Occipital lobe (tissue), 2 donors: ENCODE results near the gene NLK. TPM values are rescaled to one million over a fixed set of nuclear protein-coding genes. Genes with fewer than 3 reads are reported as not detected.

Source experiments
- DNase-seq: peaks from one replicate; lab custom pipeline; 2025; lab: John Stamatoyannopoulos, UW
- total RNA-seq: library from RNA; depleted of rRNA; stranded (reverse); fragments of >200 nt; gene quantifications from one replicate; pipeline ENCODE4 v1.2.3, GENCODE V29; 2014

The NLK gene
- total RNA-seq, 1 donor from 2014 or later: 54.3 TPM

- DNase-seq: no peak
Measured at GRCh38 chr17:28112606-28113005, 70.1 kb downstream of the NLK start.

GRCh38 chr17:28113269-28113668 lies 70.8 kb downstream of the NLK start:
- DNase-seq: no peak

- no peak for DNase-seq
Measured at GRCh38 chr17:28115046-28115445, 72.6 kb downstream of the NLK start.

- no peak for DNase-seq
Measured at GRCh38 chr17:28117304-28117703, 74.8 kb downstream of the NLK start.

- no peak for DNase-seq
Measured at GRCh38 chr17:28118362-28118761, 75.9 kb downstream of the NLK start.

- DNase-seq: no peak
Measured at GRCh38 chr17:28119046-28119445, 76.6 kb downstream of the NLK start.

GRCh38 chr17:28119560-28119959 lies 77.1 kb downstream of the NLK start:
- no peak for DNase-seq

GRCh38 chr17:28120766-28121165 lies 78.3 kb downstream of the NLK start:
- DNase-seq: no peak

- no peak for DNase-seq
Measured at GRCh38 chr17:28124962-28125361, 82.5 kb downstream of the NLK start.

GRCh38 chr17:28125526-28126378 lies 83.3 kb downstream of the NLK start:
- DNase-seq: no peak

- DNase-seq: no peak
Measured at GRCh38 chr17:28127196-28127595, 84.7 kb downstream of the NLK start.

GRCh38 chr17:28128779-28129178 lies 86.3 kb downstream of the NLK start:
- DNase-seq: no peak

- DNase-seq: no peak
Measured at GRCh38 chr17:28130472-28130871, 88.0 kb downstream of the NLK start.

- no peak for DNase-seq
Measured at GRCh38 chr17:28131599-28131998, 89.1 kb downstream of the NLK start.

- DNase-seq: no peak
Measured at GRCh38 chr17:28133562-28133970, 91.1 kb downstream of the NLK start.

- no peak for DNase-seq
Measured at GRCh38 chr17:28136923-28137322, 94.4 kb downstream of the NLK start.

- DNase-seq: no peak
Measured at GRCh38 chr17:28139822-28140221, 97.3 kb downstream of the NLK start.

- DNase-seq: no peak
Measured at GRCh38 chr17:28141313-28141712, 98.8 kb downstream of the NLK start.

- DNase-seq: no peak
Measured at GRCh38 chr17:28141773-28142172, 99.3 kb downstream of the NLK start.

GRCh38 chr17:28142305-28142704 lies 99.8 kb downstream of the NLK start:
- DNase-seq: no peak

- DNase-seq: no peak
Measured at GRCh38 chr17:28144019-28144418, 101.5 kb downstream of the NLK start.

- no peak for DNase-seq
Measured at GRCh38 chr17:28145348-28145747, 102.9 kb downstream of the NLK start.

- DNase-seq: no peak
Measured at GRCh38 chr17:28147017-28147416, 104.5 kb downstream of the NLK start.

- no peak for DNase-seq
Measured at GRCh38 chr17:28151001-28151400, 108.5 kb downstream of the NLK start.
